Esophagus (tissue), 2 donors: Measurements from ENCODE around the gene CAVIN3. TPM values are rescaled to one million over a fixed set of nuclear protein-coding genes. Genes with fewer than 3 reads are reported as not detected.
"Not testable (repeated sequence)": the region's sequence is repeated elsewhere in the genome, so short reads cannot be mapped to it uniquely, and the experiment has no call there.

Experiments used
- H3K27ac ChIP-seq, 2 donors: one replicate each; pipeline ENCODE4 v1.5.1; 2013; ENCODE audit warnings: low read depth in 2 of 2, mild to moderate bottlenecking in 2 of 2, inconsistent platforms in 1 of 2, low read length in 1 of 2, moderate library complexity in 1 of 2
- H3K27me3 ChIP-seq, 2 donors: one replicate each; pipeline ENCODE4 v1.6.1; 2013; ENCODE audit warnings: low read length in 2 of 2, control low read depth in 1 of 2, mild to moderate bottlenecking in 1 of 2; ENCODE audit not compliant: insufficient read depth in 2 of 2, control insufficient read depth in 1 of 2
- H3K36me3 ChIP-seq, 2 donors: one replicate each; pipeline ENCODE4 v1.6.1; 2013; ENCODE audit warnings: low read length in 1 of 2; ENCODE audit not compliant: control insufficient read depth in 2 of 2, insufficient read depth in 2 of 2
- H3K4me1 ChIP-seq, 2 donors: one replicate each; pipeline ENCODE4 v1.6.1; 2013; ENCODE audit warnings: low read length in 1 of 2; ENCODE audit not compliant: control insufficient read depth in 2 of 2, insufficient read depth in 2 of 2
- H3K4me3 ChIP-seq, 2 donors: one replicate each; pipeline ENCODE4 v1.5.1; 2013; ENCODE audit warnings: low read length in 2 of 2, mild to moderate bottlenecking in 2 of 2, low read depth in 1 of 2, moderate library complexity in 1 of 2
- H3K9me3 ChIP-seq, 2 donors: one replicate each; pipeline ENCODE4 v1.6.1; 2013; ENCODE audit warnings: mild to moderate bottlenecking in 2 of 2, low read depth in 1 of 2, low read length in 1 of 2, moderate library complexity in 1 of 2; ENCODE audit not compliant: control insufficient read depth in 2 of 2, insufficient read depth in 1 of 2
- WGBS, 2 donors: extraction: QIAGEN DNeasy Blood & Tissue Kit; methylation state at CpG; one replicate each; pipeline ENCODE4 v1.1.7; 2013; 5-methylcytosine and 5-hydroxymethylcytosine counted together
- polyA plus RNA-seq, 2 donors: library from polyadenylated mRNA; stranded (reverse); fragments of 200-250 nt; gene quantifications; one replicate each; pipeline ENCODE4 v1.2.3, GENCODE V29; 2013
- donor health status: healthy with polysubstance abuse.
- donor health status: Bipolar disorder and iron deficiency.

CAVIN3 gene
- polyA plus RNA-seq, 2 donors, result 16.7 to 23.0 TPM

DNA sequence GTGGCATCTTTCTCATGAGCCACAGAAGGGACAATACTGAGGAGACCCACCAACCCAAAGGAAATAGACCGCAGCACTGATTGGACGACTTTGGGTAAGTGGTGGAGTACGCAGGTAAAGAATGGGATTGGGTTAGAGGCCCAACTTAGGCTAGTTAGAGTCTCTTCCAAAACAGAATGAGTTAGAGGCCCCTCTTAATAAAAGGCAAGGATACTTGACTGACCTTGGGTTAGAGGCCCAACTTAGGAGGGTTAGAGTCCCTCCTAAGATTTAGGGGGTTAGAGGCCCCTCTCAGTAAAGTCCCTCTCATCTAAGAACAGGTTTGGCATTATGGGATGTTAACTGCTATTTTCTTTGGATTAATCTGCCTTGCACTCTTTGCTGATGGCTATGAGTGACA, 36.1 kb downstream of the CAVIN3 start:
- Histone ChIP-seq H3K27me3 (no peaks in the 10 kb centered on the region), H3K4me3 (no peak overlapping the region), H3K9me3 (no peaks in the 10 kb centered on the region), H3K27ac (no peak overlapping the region), H3K4me1 (no peaks in the 10 kb centered on the region), H3K36me3 (no peaks in the 10 kb centered on the region)
- WGBS, 2 donors, result 87 to 93% methylated on average over 3 of the region's 3 CpGs

- Histone ChIP-seq H3K36me3 (no peaks in the 10 kb centered on the region), H3K4me1 (no peaks in the 10 kb centered on the region)
- WGBS, 2 donors, result 70 to 72% methylated on average over 4 of the region's 4 CpGs
Measured at GRCh38 chr11:6283453-6284023, 36.8 kb downstream of the CAVIN3 start.

GRCh38 chr11:6280809-6281208, 39.5 kb downstream of the CAVIN3 start:
- H3K9me3 ChIP-seq, H3K4me3 ChIP-seq, H3K27ac ChIP-seq, H3K36me3 ChIP-seq, H3K27me3 ChIP-seq, H3K4me1 ChIP-seq: not testable (repeated sequence)
- WGBS, 2 donors, result 45 to 46% methylated on average over 7 of the region's 7 CpGs

More at GRCh38 chr11:6283453-6284023, 36.8 kb downstream of the CAVIN3 start:
- Histone ChIP-seq H3K27me3 (no peaks in the 10 kb centered on the region), H3K27ac (no peak overlapping the region), H3K9me3 (no peaks in the 10 kb centered on the region), H3K4me3 (no peak overlapping the region)

DNA sequence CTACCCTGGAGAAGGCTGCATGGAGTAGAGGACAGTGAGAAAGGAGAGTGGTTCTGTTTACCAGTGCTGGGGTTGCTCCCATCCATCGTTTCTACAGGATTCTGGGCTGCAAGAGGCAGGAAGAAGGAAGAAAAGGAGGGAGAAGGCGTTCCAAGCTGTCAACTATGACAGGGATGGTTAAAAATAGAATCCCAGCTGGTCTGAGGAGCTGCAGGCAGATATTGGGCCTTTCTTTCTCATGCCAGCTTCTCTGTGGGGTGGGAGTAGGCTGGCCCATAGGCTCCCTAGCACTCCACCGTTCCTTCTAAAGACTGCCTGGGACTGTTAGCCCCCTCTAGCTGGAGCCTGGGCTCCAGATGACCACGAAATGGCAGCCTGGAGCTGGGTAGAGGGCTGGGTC, 47.1 kb downstream of the CAVIN3 start:
- no peaks in the 10 kb centered on the region for H3K36me3 ChIP-seq
- H3K27ac ChIP-seq, result no peak overlapping the region
- 56% methylated on average over 4 of the region's 4 CpGs for WGBS, 2 donors
- H3K9me3 ChIP-seq, result no peaks in the 10 kb centered on the region
- H3K4me1 ChIP-seq, result no peaks in the 10 kb centered on the region
- no peak overlapping the region for H3K4me3 ChIP-seq
- H3K27me3 ChIP-seq, result no peaks in the 10 kb centered on the region

DNA sequence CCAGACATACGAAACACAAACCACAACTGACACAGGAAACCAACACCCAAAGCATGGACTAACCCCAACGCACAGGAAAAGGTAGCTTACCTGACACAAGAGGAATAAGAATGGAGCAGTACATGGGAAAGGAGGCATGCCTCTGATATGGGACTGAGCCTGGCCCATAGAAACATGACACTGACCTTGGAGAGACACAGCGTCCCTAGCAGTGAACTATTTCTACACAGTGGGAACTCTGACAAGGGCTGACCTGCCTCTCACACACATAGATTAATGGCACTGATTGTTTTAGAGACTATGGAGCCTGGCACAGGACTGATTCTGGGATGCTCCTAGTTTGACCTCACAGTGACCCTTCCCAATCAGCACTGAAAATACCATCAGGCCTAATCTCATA, 48.7 kb downstream of the CAVIN3 start:
- Histone ChIP-seq H3K27ac (no peak overlapping the region), H3K27me3 (no peaks in the 10 kb centered on the region), H3K4me1 (no peaks in the 10 kb centered on the region), H3K36me3 (no peaks in the 10 kb centered on the region), H3K9me3 (no peaks in the 10 kb centered on the region), H3K4me3 (no peak overlapping the region)
- 52 to 55% methylated on average over 3 of the region's 3 CpGs for WGBS, 2 donors

GRCh38 chr11:6270584-6271246, 49.6 kb downstream of the CAVIN3 start:
- H3K36me3 ChIP-seq, result no peaks in the 10 kb centered on the region
- H3K27ac ChIP-seq, result no peak overlapping the region
- H3K4me3 ChIP-seq, result no peak overlapping the region
- no peaks in the 10 kb centered on the region for H3K27me3 ChIP-seq
- WGBS, 2 donors, result 87% methylated on average over 39 to 41 of the region's 41 CpGs
- no peaks in the 10 kb centered on the region for H3K4me1 ChIP-seq
- no peaks in the 10 kb centered on the region for H3K9me3 ChIP-seq

DNA sequence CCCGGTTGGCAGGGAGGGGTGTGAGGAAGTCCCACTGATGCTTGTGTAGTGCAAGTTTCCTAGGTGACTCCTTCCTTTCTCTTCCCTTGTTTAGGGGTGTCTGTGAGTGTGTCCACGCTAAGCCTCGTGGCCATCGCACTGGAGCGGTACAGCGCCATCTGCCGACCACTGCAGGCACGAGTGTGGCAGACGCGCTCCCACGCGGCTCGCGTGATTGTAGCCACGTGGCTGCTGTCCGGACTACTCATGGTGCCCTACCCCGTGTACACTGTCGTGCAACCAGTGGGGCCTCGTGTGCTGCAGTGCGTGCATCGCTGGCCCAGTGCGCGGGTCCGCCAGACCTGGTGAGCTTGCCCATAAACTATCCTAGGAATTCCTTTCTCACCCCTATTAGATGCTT, 50.3 kb downstream of the CAVIN3 start:
- no peaks in the 10 kb centered on the region for H3K9me3 ChIP-seq
- no peaks in the 10 kb centered on the region for H3K36me3 ChIP-seq
- H3K4me3 ChIP-seq, result no peak overlapping the region
- no peak overlapping the region for H3K27ac ChIP-seq
- H3K4me1 ChIP-seq, result no peaks in the 10 kb centered on the region
- H3K27me3 ChIP-seq, result no peaks in the 10 kb centered on the region
- WGBS, 2 donors, result 85 to 92% methylated on average over 24 of the region's 24 CpGs

Other genes starting within 250 kb of the CAVIN3 start
- not detected for gene OR56B4, start 212.8 kb downstream of the CAVIN3 start, polyA plus RNA-seq
- not detected for gene OR52B2, start 150.2 kb downstream of the CAVIN3 start, polyA plus RNA-seq
- gene OR52W1, start 121.3 kb downstream of the CAVIN3 start, polyA plus RNA-seq, result not detected
- gene C11orf42, start 114.9 kb downstream of the CAVIN3 start, polyA plus RNA-seq, result not detected
- 10 to 100 TPM; 18.6 to 31.7 TPM for gene FHIP1B, start 85.9 kb downstream of the CAVIN3 start, polyA plus RNA-seq
- gene CNGA4, start 81.4 kb downstream of the CAVIN3 start, polyA plus RNA-seq, result under 1 TPM; 0.06 TPM
- gene CCKBR, start 60.7 kb downstream of the CAVIN3 start, polyA plus RNA-seq, result under 1 TPM in 1 of 2 donors, not detected in 1; 0.08 TPM
- 10 to 100 TPM; 16.0 to 18.9 TPM for gene SMPD1, start 70.0 kb upstream of the CAVIN3 start, polyA plus RNA-seq
- 10 to 100 TPM in 1 of 2 donors, 1 to 10 TPM in 1; 7.1 to 12.0 TPM for gene APBB1, start 98.6 kb upstream of the CAVIN3 start, polyA plus RNA-seq
- gene HPX, start 120.5 kb upstream of the CAVIN3 start, polyA plus RNA-seq, result under 1 TPM; 0.26 to 0.55 TPM
- 1 to 10 TPM; 7.5 to 7.6 TPM for gene TRIM3, start 153.4 kb upstream of the CAVIN3 start, polyA plus RNA-seq
- gene ARFIP2, start 160.8 kb upstream of the CAVIN3 start, polyA plus RNA-seq, result 10 to 100 TPM; 29.3 to 42.5 TPM
- gene TIMM10B, start 161.0 kb upstream of the CAVIN3 start, polyA plus RNA-seq, result 10 to 100 TPM in 1 of 2 donors, 1 to 10 TPM in 1; 7.9 to 15.9 TPM
- 1 to 10 TPM; 2.0 to 7.2 TPM for gene DNHD1, start 176.8 kb upstream of the CAVIN3 start, polyA plus RNA-seq